H9 (cell line): ENCODE results near the gene SH3GL2. TPM values are rescaled to one million over a fixed set of nuclear protein-coding genes. Genes with fewer than 3 reads are reported as not detected.

ENCODE experiments used
- DNase-seq: peaks from one replicate; pipeline ENCODE4 v3.0.0-alpha.2; 2017
- H2AFZ ChIP-seq: one replicate; pipeline ENCODE4 v1.6.1; 2013; ENCODE audit warnings: mild to moderate bottlenecking, low read length, control low read depth, moderate library complexity
- H2AK5ac ChIP-seq: 2 replicates; pipeline ENCODE4 v1.6.1; 2013; ENCODE audit warnings: low read length, control low read depth, mixed read lengths; ENCODE audit not compliant: insufficient read length
- H2BK120ac ChIP-seq: one replicate; pipeline ENCODE4 v1.6.1; 2013; ENCODE audit warnings: low read depth, mild to moderate bottlenecking, low read length, control low read depth, inconsistent platforms; ENCODE audit not compliant: poor library complexity, severe bottlenecking
- H2BK12ac ChIP-seq: 2 replicates; pipeline ENCODE4 v1.6.1; 2013; ENCODE audit warnings: low read length, control low read depth, mixed read lengths, low read depth; ENCODE audit not compliant: insufficient read length
- H2BK15ac ChIP-seq: 2 replicates; pipeline ENCODE4 v1.6.1; 2013; ENCODE audit warnings: low read depth, low read length, control low read depth
- H2BK20ac ChIP-seq: one replicate; pipeline ENCODE4 v1.6.1; 2013; ENCODE audit warnings: low read depth, mild to moderate bottlenecking, low read length, control low read depth, inconsistent platforms; ENCODE audit not compliant: poor library complexity, severe bottlenecking
- H2BK5ac ChIP-seq: 2 replicates; pipeline ENCODE4 v1.6.1; 2013; ENCODE audit warnings: low read length, control low read depth, mixed read lengths; ENCODE audit not compliant: insufficient read length
- H3K14ac ChIP-seq: 2 replicates; pipeline ENCODE4 v1.6.1; 2013; ENCODE audit warnings: low read length, control low read depth; ENCODE audit not compliant: insufficient read depth
- H3K18ac ChIP-seq: 2 replicates; pipeline ENCODE4 v1.6.1; 2013; ENCODE audit warnings: low read depth, mild to moderate bottlenecking, mixed read lengths, low read length, control low read depth; ENCODE audit not compliant: insufficient read length
- H3K23ac ChIP-seq: 2 replicates; pipeline ENCODE4 v1.6.1; 2013; ENCODE audit warnings: low read length, control low read depth, mixed read lengths, low read depth; ENCODE audit not compliant: insufficient read length
- H3K23me2 ChIP-seq: 2 replicates; pipeline ENCODE4 v1.6.1; 2013; ENCODE audit warnings: low read depth, mild to moderate bottlenecking, mixed read lengths, low read length, control low read depth; ENCODE audit not compliant: insufficient read length, poor library complexity, severe bottlenecking
- H3K27ac ChIP-seq: 2 replicates; pipeline ENCODE4 v1.5.1; 2013; ENCODE audit warnings: low read length, control low read depth, mixed read lengths, low read depth; ENCODE audit not compliant: insufficient read length
- H3K27me3 ChIP-seq: 2 replicates; pipeline ENCODE4 v1.6.1; 2013; ENCODE audit warnings: low read length, control low read depth, inconsistent platforms; ENCODE audit not compliant: insufficient read depth
- H3K4ac ChIP-seq: 2 replicates; pipeline ENCODE4 v1.6.1; 2013; ENCODE audit warnings: low read depth, mild to moderate bottlenecking, control low read depth, inconsistent platforms, low read length, moderate library complexity
- H3K4me1 ChIP-seq: 2 replicates; pipeline ENCODE4 v1.6.1; 2013; ENCODE audit warnings: low read length, control low read depth, inconsistent platforms; ENCODE audit not compliant: insufficient read depth
- H3K4me2 ChIP-seq: 2 replicates; pipeline ENCODE4 v1.6.1; 2013; ENCODE audit warnings: low read length, control low read depth, mixed read lengths; ENCODE audit not compliant: insufficient read length, insufficient read depth
- H3K56ac ChIP-seq: 2 replicates; pipeline ENCODE4 v1.6.1; 2013; ENCODE audit warnings: low read depth, mild to moderate bottlenecking, mixed read lengths, low read length, control low read depth; ENCODE audit not compliant: insufficient read length
- H3K79me1 ChIP-seq: 2 replicates; pipeline ENCODE4 v1.6.1; 2013; ENCODE audit warnings: low read depth, mild to moderate bottlenecking, moderate library complexity, low read length, control low read depth, inconsistent platforms; ENCODE audit not compliant: insufficient read depth, poor library complexity, severe bottlenecking
- H3K79me2 ChIP-seq: 2 replicates; pipeline ENCODE4 v1.6.1; 2013; ENCODE audit warnings: low read length, control low read depth, inconsistent platforms; ENCODE audit not compliant: insufficient read depth
- H3K9ac ChIP-seq: 2 replicates; pipeline ENCODE4 v1.6.1; 2013; ENCODE audit warnings: low read length, control low read depth, mixed read lengths; ENCODE audit not compliant: insufficient read length; ENCODE audit errors: extremely low read depth
- H3K9me3 ChIP-seq: one replicate; pipeline ENCODE4 v1.6.1; 2013; ENCODE audit warnings: low read depth, low read length, inconsistent platforms; ENCODE audit not compliant: control insufficient read depth
- H3T11ph ChIP-seq: one replicate; pipeline ENCODE4 v1.6.1; 2013; ENCODE audit warnings: mild to moderate bottlenecking, low read length, control low read depth, inconsistent platforms
- H4K20me1 ChIP-seq: one replicate; pipeline ENCODE4 v1.6.1; 2013; ENCODE audit not compliant: control insufficient read depth, insufficient read length, insufficient read depth
- H4K5ac ChIP-seq: 2 replicates; pipeline ENCODE4 v1.6.1; 2013; ENCODE audit warnings: low read depth, mild to moderate bottlenecking, mixed read lengths, low read length, control low read depth; ENCODE audit not compliant: insufficient read length
- H4K8ac ChIP-seq: replicated peaks from 2 replicates; pipeline ENCODE4 v1.6.1; 2013; ENCODE audit warnings: low read length, control low read depth, mixed read lengths, low read depth; ENCODE audit not compliant: insufficient read length
- H4K91ac ChIP-seq: 2 replicates; pipeline ENCODE4 v1.6.1; 2013; ENCODE audit warnings: low read depth, mild to moderate bottlenecking, moderate library complexity, mixed read lengths, low read length, control low read depth; ENCODE audit not compliant: insufficient read length
- H3K27ac Mint-ChIP-seq, 3 experiments: 2 replicates in 2 of 3; 3 replicates in 1 of 3; pipeline ENCODE4 v1.8.0; 2020 to 2021; ENCODE audit warnings: mixed read lengths in 3 of 3, mild to moderate bottlenecking in 1 of 3, moderate library complexity in 1 of 3
- H3K27me3 Mint-ChIP-seq: 2 replicates; pipeline ENCODE4 v1.8.0; 2021; ENCODE audit warnings: low read depth, mild to moderate bottlenecking, moderate library complexity, mixed read lengths
- H3K36me3 Mint-ChIP-seq, 3 experiments: 2 replicates in 2 of 3; 3 replicates in 1 of 3; pipeline ENCODE4 v1.8.0; 2020 to 2021; ENCODE audit warnings: low read depth in 3 of 3, mixed read lengths in 3 of 3; ENCODE audit not compliant: insufficient read depth in 1 of 3
- H3K4me1 Mint-ChIP-seq, 2 experiments: 2 replicates each; pipeline ENCODE4 v1.8.0; 2020; ENCODE audit warnings: mixed read lengths in 2 of 2
- H3K4me3 Mint-ChIP-seq, 2 experiments: 2 replicates in 1 of 2; 3 replicates in 1 of 2; pipeline ENCODE4 v1.8.0; 2020 to 2021; ENCODE audit warnings: mild to moderate bottlenecking in 2 of 2, mixed read lengths in 2 of 2, moderate library complexity in 1 of 2
- H3K9me3 Mint-ChIP-seq, 2 experiments: 2 replicates in 1 of 2; 3 replicates in 1 of 2; pipeline ENCODE4 v1.8.0; 2020; ENCODE audit warnings: mild to moderate bottlenecking in 2 of 2, mixed read lengths in 2 of 2, moderate library complexity in 1 of 2
- CTCF ChIP-seq: fragments of 200-600 bp; sonication (generic); conservative IDR thresholded peaks from 3 replicates; pipeline ENCODE4 v1.8.0; 2021; ENCODE audit warnings: antibody characterized with exemption, mild to moderate bottlenecking
- WGBS: extraction: QIAGEN DNeasy Blood & Tissue Kit; methylation state at CpG from one replicate; pipeline ENCODE4 v1.1.7; 2013; ENCODE audit warnings: missing lambda C conversion rate, low lambda C conversion rate, mixed read lengths; ENCODE audit not compliant: insufficient read length; ENCODE audit errors: extremely low coverage; 5-methylcytosine and 5-hydroxymethylcytosine counted together
- total RNA-seq: library from RNA; stranded (reverse); gene quantifications from 2 replicates; pipeline ENCODE4 v1.2.1, GENCODE V29; 2021

SH3GL2 gene
- total RNA-seq, 1 experiment from 2014 or later = 6.5 TPM

- Histone ChIP-seq H4K91ac (no peak overlapping the region), H2BK120ac (no peak overlapping the region), H3K4me1 (no peaks in the 10 kb centered on the region; the same call in 1 of the 2 replicates), H2BK15ac (no peak overlapping the region), H3K79me1 (no peaks in the 10 kb centered on the region), H2BK5ac (no peak overlapping the region), H3K23ac (no peak overlapping the region), H4K8ac (no peak overlapping the region), H2BK12ac (no peak overlapping the region), H4K5ac (no peak overlapping the region), H3K23me2 (no peaks in the 10 kb centered on the region), H3K27ac (no peak overlapping the region), H3T11ph (no peak overlapping the region), H3K14ac (no peak overlapping the region), H2BK20ac (no peak overlapping the region), H2AFZ (no peak overlapping the region), H3K9ac (no peak overlapping the region), H4K20me1 (no peaks in the 10 kb centered on the region), H3K56ac (no peak overlapping the region), H3K27me3 (no peaks in the 10 kb centered on the region), H2AK5ac (no peak overlapping the region), H3K4me2 (no peak overlapping the region), H3K4ac (no peak overlapping the region), H3K79me2 (no peaks in the 10 kb centered on the region), H3K9me3 (no peaks in the 10 kb centered on the region), H3K18ac (no peak overlapping the region)
- Mint-ChIP-seq H3K27ac (no peak overlapping the region), H3K27me3 (no peaks in the 10 kb centered on the region; the same call in 1 of the 2 replicates), H3K4me3 (no peak overlapping the region), H3K4me1 (peaks cover 5 to 12% of the 10 kb centered on the region in 2 experiments), H3K36me3 (no peaks in the 10 kb centered on the region), H3K9me3 (no peaks in the 10 kb centered on the region)
- no peak for DNase-seq
- TF ChIP-seq CTCF = no peak
- no CpG with 5 or more reads among the region's 6 CpGs for WGBS
Measured at GRCh38 chr9:17622749-17623148, 43.9 kb downstream of the SH3GL2 start.
